Stimulated activated naive B cell treated with anti-CD40 and anti-IgM and Interleukin-4, amounts not matched to agents 10 μg/mL and 1 μg/mL and 100 μg/mL, for 72 hours (primary cell): Measurements from ENCODE around the gene ANKH.
A peak's percentile ranks its signal among the peaks of the same experiment; 100 is the strongest.

Source experiments
- ATAC-seq, 2 donors: fragments of 150-1000 bp; cut with Tn5 transposase; replicated peaks; 2 replicates each; pipeline ENCODE4 v1.10.0; 2021; ENCODE audit warnings: moderate library complexity in 1 of 2
- DNase-seq: peaks from one replicate; pipeline ENCODE4 v3.0.0; 2021
- H3K27ac Mint-ChIP-seq: one replicate; pipeline ENCODE4 v1.8.0; 2022; ENCODE audit warnings: mild to moderate bottlenecking, mixed read lengths
- H3K27me3 Mint-ChIP-seq, 2 donors: one replicate each; pipeline ENCODE4 v1.8.0; 2022; ENCODE audit warnings: mixed read lengths in 2 of 2
- H3K36me3 Mint-ChIP-seq, 2 donors: one replicate each; pipeline ENCODE4 v1.8.0; 2022; ENCODE audit warnings: mixed read lengths in 2 of 2, mild to moderate bottlenecking in 1 of 2
- H3K4me1 Mint-ChIP-seq, 2 donors: one replicate each; pipeline ENCODE4 v1.8.0; 2022; ENCODE audit warnings: mixed read lengths in 2 of 2, mild to moderate bottlenecking in 1 of 2
- H3K4me3 Mint-ChIP-seq, 2 donors: one replicate each; pipeline ENCODE4 v1.8.0; 2022; ENCODE audit warnings: mild to moderate bottlenecking in 2 of 2, mixed read lengths in 2 of 2, moderate library complexity in 1 of 2
- H3K9me3 Mint-ChIP-seq, 2 donors: one replicate each; pipeline ENCODE4 v1.8.0; 2022; ENCODE audit warnings: mixed read lengths in 2 of 2, mild to moderate bottlenecking in 1 of 2

The ANKH gene

GRCh38 chr5:14721990-14722656 lies 149.5 kb downstream of the ANKH start:
- no peak for ATAC-seq
- DNase-seq, result no peak
- Mint-ChIP-seq H3K9me3 (no peaks in the 10 kb centered on the region), H3K4me1 (peaks cover 7 to 17% of the 10 kb centered on the region in 2 donors), H3K36me3 (peaks cover 0 to 43% of the 10 kb centered on the region in 2 donors), H3K27me3 (no peaks in the 10 kb centered on the region), H3K4me3 (no peak overlapping the region), H3K27ac (no peak overlapping the region)

DNA sequence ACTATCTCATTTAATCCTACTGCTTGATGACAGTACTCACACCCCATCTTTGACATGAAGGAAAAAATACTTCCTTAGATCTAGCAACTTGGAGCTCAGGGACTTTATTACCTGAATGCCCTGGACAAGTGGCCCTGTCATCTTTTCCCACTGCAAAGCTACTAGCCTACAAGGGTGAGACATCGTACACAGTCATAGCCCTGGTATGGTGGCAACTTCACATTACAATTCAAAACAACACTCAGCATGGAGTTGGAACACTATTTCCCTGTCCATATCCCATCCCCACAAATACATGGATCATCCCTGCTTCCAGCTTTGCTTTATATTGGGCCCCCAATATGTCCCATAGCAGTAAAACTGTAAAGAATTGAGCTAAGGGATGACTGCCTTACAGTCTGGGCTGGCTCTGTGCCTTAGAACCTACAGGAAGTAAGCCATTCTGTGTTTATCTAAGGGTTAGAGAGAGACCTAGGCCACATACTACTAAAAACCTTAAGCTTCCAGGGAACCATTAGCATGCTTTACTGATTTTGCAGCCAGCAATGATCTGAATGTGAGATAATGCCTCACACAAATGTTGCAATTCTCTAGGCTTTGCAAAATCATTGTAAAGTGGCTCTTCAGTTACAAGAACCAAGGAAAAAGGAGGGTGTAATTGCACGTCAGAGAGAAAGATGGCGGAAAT lies 151.2 kb downstream of the ANKH start:
- Mint-ChIP-seq H3K9me3 (no peaks in the 10 kb centered on the region), H3K4me1 (peaks cover 4 to 16% of the 10 kb centered on the region in 2 donors), H3K27me3 (no peaks in the 10 kb centered on the region), H3K27ac (no peak overlapping the region), H3K36me3 (peaks cover 3 to 45% of the 10 kb centered on the region in 2 donors), H3K4me3 (no peak overlapping the region)
- ATAC-seq (no peak), DNase-seq (no peak)

- DNase-seq (no peak), ATAC-seq (no peak)
- H3K27ac Mint-ChIP-seq, result no peak overlapping the region
- H3K9me3 Mint-ChIP-seq, result no peaks in the 10 kb centered on the region
- H3K4me3 Mint-ChIP-seq, result no peak overlapping the region
- peaks cover 13 to 51% of the 10 kb centered on the region in 2 donors for H3K36me3 Mint-ChIP-seq
- H3K27me3 Mint-ChIP-seq, result no peaks in the 10 kb centered on the region
- peaks cover 3 to 5% of the 10 kb centered on the region in 2 donors for H3K4me1 Mint-ChIP-seq
Observed at GRCh38 chr5:14718778-14719177, 152.8 kb downstream of the ANKH start.

DNA sequence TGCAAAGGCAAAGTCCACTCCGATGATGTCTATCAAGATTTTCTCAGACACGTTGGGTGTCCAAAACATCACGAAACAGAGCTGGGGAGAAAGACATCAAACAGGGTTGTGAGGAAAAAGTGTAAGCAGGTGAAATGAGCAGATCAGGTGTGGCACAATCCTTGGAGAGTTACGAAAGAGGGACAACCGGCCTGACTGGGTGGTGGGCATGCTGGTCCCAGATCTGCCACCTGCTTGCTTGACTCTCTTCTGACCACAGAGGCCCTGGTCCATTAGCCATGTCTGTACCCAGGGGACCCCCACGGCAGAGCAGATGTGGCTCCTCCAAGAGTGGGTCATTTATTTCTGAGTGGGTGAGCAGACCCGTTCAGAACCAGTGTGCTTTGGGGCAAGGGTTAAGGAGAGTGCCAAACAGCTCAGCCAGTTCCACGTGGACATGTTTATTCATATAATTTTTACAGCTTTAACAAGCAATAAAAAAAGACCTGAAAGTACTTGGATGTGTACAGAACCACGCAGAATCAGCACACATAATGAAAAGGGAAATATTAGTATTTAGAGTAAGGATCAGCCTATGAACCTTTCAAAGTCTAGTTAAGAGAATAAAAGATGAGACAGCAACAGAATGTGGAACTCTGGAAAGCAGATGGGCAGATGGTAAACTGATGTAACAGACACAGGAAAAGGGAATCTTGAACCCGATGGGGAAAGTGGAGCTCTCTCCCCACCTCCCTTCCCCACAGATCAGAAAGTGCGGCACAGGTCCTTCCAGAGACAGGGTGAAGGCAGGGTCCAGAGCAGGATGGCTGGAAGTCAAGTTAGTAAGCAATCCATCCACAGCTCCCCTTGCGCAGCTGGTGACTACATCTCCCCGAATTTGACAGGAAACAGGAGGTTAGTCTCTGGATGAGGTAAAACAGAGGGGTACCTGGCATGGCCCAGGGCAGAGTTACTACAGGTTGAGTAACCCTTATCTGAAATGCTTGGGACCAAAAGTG lies 154.5 kb downstream of the ANKH start:
- H3K27ac Mint-ChIP-seq, result peak overlapping the region; percentile 1
- peaks cover 26 to 55% of the 10 kb centered on the region in 2 donors for H3K36me3 Mint-ChIP-seq
- no peak for DNase-seq

DNA sequence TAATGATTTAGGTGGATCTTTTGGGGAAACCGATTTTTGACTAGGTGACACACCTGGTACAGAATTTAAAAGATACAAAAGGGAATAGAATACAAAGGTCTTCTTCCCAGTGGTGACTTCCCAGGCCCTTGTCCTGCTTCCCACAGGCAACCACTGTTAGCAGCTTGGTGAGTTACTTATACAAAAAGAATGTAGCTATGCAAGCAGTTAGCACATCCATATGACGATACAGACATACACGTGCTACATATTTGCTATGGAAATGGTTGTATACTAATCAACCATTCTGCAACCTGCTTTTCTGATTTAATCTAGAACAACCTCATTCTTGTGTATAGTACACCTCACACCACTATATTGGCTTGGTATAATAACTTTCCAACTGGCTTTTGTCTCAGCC lies 156.1 kb downstream of the ANKH start:
- Mint-ChIP-seq H3K4me1 (peaks cover 0 to 1% of the 10 kb centered on the region in 2 donors), H3K27me3 (no peaks in the 10 kb centered on the region), H3K27ac (peak overlapping the region; percentile 37), H3K9me3 (no peaks in the 10 kb centered on the region), H3K4me3 (no peak overlapping the region), H3K36me3 (peaks cover 37 to 64% of the 10 kb centered on the region in 2 donors)
- no peak for ATAC-seq
- DNase-seq, result no peak

More for the DNA sequence above, 154.5 kb downstream of the ANKH start:
- H3K9me3 Mint-ChIP-seq, result no peaks in the 10 kb centered on the region
- H3K4me1 Mint-ChIP-seq, result peaks cover 0 to 1% of the 10 kb centered on the region in 2 donors
- no peak for ATAC-seq
- no peak overlapping the region for H3K4me3 Mint-ChIP-seq
- H3K27me3 Mint-ChIP-seq, result no peaks in the 10 kb centered on the region

GRCh38 chr5:14714706-14715105 lies 156.9 kb downstream of the ANKH start:
- no peaks in the 10 kb centered on the region for H3K9me3 Mint-ChIP-seq
- H3K4me1 Mint-ChIP-seq, result peaks cover 0 to 1% of the 10 kb centered on the region in 2 donors
- no peaks in the 10 kb centered on the region for H3K27me3 Mint-ChIP-seq
- ATAC-seq, result no peak
- H3K27ac Mint-ChIP-seq, result peak overlapping the region; percentile 37
- no peak overlapping the region for H3K4me3 Mint-ChIP-seq
- DNase-seq, result no peak
- H3K36me3 Mint-ChIP-seq, result peaks cover 41 to 69% of the 10 kb centered on the region in 2 donors

- Mint-ChIP-seq H3K9me3 (no peaks in the 10 kb centered on the region), H3K4me1 (peaks cover 0 to 1% of the 10 kb centered on the region in 2 donors), H3K27me3 (no peaks in the 10 kb centered on the region), H3K27ac (peak overlapping the region; percentile 73), H3K4me3 (peak overlapping the region in 1 of 2 donors; percentile 37), H3K36me3 (peaks cover 46 to 70% of the 10 kb centered on the region in 2 donors)
- DNase-seq (no peak), ATAC-seq (no peak)
Observed at GRCh38 chr5:14713476-14714390, 157.8 kb downstream of the ANKH start.

DNA sequence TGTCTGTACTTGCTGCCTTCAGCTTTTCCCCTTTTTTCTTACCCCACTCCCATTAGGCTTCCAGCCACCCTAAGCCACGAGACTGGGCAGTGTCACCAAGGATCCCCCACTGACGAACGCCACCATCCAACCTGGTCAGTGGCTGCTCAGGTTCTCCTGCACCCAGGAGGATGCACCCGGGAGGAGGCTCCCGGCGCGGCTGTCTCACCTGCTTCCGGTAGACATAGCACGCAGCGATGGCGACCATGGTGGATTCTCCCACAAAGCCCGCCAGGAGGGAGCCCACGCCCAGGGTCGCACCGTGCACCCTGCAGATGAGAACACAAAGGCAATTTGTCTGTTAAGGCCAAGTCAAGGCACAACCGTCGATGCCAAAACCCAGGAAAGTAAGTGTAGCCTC lies 158.9 kb downstream of the ANKH start:
- Mint-ChIP-seq H3K9me3 (no peaks in the 10 kb centered on the region), H3K27me3 (no peaks in the 10 kb centered on the region), H3K4me1 (no peaks in the 10 kb centered on the region), H3K36me3 (peaks cover 46 to 67% of the 10 kb centered on the region in 2 donors), H3K27ac (peak overlapping the region; percentile 44), H3K4me3 (no peak overlapping the region)
- ATAC-seq (no peak), DNase-seq (no peak)

DNA sequence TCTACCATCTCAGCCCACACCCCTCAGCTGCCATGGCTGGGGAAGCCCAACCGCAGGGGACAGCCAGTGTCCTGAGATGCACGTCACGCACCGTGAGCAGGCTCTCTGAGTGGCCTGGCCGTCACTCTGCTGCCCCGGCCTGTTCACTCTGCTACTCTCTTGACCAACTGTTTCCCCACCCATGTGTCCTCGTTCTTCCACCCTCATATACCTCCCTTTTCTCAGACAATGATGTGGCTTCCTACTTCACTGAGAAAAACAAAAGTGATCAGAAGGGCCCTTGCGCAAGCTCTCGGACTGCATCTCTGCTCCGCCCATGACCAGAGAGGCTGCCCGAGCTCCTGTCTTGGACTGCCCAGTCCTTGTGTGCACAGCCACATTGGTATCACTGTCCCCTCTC lies 159.4 kb downstream of the ANKH start:
- Mint-ChIP-seq H3K27ac (peak overlapping the region; percentile 72), H3K4me1 (peaks cover 0 to under 1% of the 10 kb centered on the region in 2 donors), H3K9me3 (no peaks in the 10 kb centered on the region), H3K36me3 (peaks cover 46 to 64% of the 10 kb centered on the region in 2 donors), H3K27me3 (no peaks in the 10 kb centered on the region), H3K4me3 (no peak overlapping the region)
- DNase-seq (no peak), ATAC-seq (no peak)

DNA sequence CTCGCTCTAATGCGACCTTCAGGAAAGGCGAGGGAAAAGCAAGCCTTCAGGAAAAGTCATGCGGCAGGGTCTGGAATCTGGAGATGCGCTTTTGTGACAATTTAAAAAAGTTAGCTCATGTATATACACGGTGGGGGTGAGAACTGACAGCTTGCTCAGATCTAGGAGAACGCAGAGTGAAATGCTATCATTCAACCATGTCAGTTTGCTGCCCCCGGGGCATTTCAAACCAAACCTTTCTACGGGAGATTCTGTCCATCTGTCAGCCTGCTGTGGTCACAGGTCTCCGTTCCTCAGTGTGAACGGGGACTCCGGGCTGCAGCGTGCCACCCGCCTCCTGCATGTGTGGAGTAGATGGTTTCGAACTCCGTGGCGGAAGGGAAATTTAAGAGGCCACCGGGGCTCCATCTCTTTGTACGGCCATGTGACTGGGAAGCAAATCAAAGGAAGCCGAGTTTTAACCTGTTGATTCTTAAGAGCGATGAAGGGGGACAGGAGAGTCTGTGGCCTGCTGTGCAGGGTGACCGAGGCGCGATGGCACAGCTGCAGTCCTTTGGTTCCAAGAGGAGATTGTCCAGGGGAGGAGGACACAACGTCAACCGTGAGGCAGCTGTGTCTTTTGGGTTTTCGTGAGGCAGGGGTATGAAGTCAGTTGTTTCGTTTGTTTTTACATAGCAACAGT lies 161.1 kb downstream of the ANKH start:
- Mint-ChIP-seq H3K27ac (peak overlapping the region; percentile 31), H3K36me3 (peaks cover 50 to 67% of the 10 kb centered on the region in 2 donors), H3K4me3 (no peak overlapping the region), H3K9me3 (no peaks in the 10 kb centered on the region), H3K27me3 (no peaks in the 10 kb centered on the region), H3K4me1 (peaks cover 9 to 16% of the 10 kb centered on the region in 2 donors)
- no peak for ATAC-seq
- no peak for DNase-seq

DNA sequence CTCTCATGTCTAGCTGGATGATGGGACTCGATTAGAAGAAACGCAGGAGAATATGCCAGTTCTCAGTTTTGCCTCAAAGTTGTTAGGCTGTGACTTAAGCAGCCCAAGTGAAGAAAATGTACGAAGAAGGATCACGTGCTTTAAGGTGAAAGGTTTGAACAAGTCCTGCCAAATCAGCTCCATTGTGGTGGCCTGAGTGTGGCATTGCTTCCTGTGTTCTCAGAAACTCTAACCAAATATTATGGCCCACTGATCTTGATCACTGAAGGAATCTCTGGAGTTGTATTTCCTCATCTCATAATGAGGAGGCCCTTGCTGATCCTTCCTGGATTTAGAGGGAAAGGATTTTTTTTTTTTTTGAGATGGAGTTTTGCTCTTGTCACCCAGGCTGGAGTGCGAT lies 163.0 kb downstream of the ANKH start:
- peaks cover 44 to 60% of the 10 kb centered on the region in 2 donors for H3K36me3 Mint-ChIP-seq
- H3K4me3 Mint-ChIP-seq, result no peak overlapping the region
- peaks cover 11 to 16% of the 10 kb centered on the region in 2 donors for H3K4me1 Mint-ChIP-seq
- DNase-seq (no peak), ATAC-seq (no peak)
- H3K27ac Mint-ChIP-seq, result no peak overlapping the region
- no peaks in the 10 kb centered on the region for H3K9me3 Mint-ChIP-seq
- H3K27me3 Mint-ChIP-seq, result no peaks in the 10 kb centered on the region

- no peak overlapping the region for H3K27ac Mint-ChIP-seq
- H3K36me3 Mint-ChIP-seq, result peaks cover 46 to 65% of the 10 kb centered on the region in 2 donors
- H3K4me1 Mint-ChIP-seq, result peaks cover 15 to 16% of the 10 kb centered on the region in 2 donors
- no peaks in the 10 kb centered on the region for H3K9me3 Mint-ChIP-seq
- no peak overlapping the region for H3K4me3 Mint-ChIP-seq
- no peaks in the 10 kb centered on the region for H3K27me3 Mint-ChIP-seq
- DNase-seq (no peak), ATAC-seq (no peak)
Observed at GRCh38 chr5:14707811-14708390, 163.7 kb downstream of the ANKH start.

- H3K9me3 Mint-ChIP-seq, result no peaks in the 10 kb centered on the region
- H3K4me3 Mint-ChIP-seq, result no peak overlapping the region
- DNase-seq (no peak), ATAC-seq (peak; percentile 56 to 58)
- peaks cover 42 to 64% of the 10 kb centered on the region in 2 donors for H3K36me3 Mint-ChIP-seq
- no peaks in the 10 kb centered on the region for H3K27me3 Mint-ChIP-seq
- peak overlapping the region; percentile 94 for H3K27ac Mint-ChIP-seq
- H3K4me1 Mint-ChIP-seq, result peaks cover 19 to 22% of the 10 kb centered on the region in 2 donors
Observed at GRCh38 chr5:14706615-14707021, 165.0 kb downstream of the ANKH start.
